SK-N-MC (cell line): ENCODE data around the gene HDLBP.

ENCODE experiments used
- EZH2 ChIP-seq: fragments of 200-600 bp; sonication (generic); IDR thresholded peaks from one replicate; pipeline ENCODE4 v1.6.1; 2017; ENCODE audit warnings: antibody characterized with exemption
- FOXP2 ChIP-seq: optimal IDR thresholded peaks from 2 replicates; pipeline ENCODE3; 2011; ENCODE audit warnings: mild to moderate bottlenecking, moderate library complexity; ENCODE audit not compliant: insufficient read depth; ENCODE audit errors: extremely low read length, control extremely low read depth
- POLR2AphosphoS5 ChIP-seq: IDR thresholded peaks from 2 replicates; pipeline ENCODE4 v1.6.1; 2012; ENCODE audit warnings: mild to moderate bottlenecking, low read depth, low read length, borderline replicate concordance

GRCh38 chr2:241179899-241180298 is 135.6 kb downstream of the HDLBP start:
- TF ChIP-seq POLR2AphosphoS5: no peak
- no peak for TF ChIP-seq EZH2
- TF ChIP-seq FOXP2: no peak
